ENCODE measurements around the gene B3GNT5.

Gene B3GNT5

DNA sequence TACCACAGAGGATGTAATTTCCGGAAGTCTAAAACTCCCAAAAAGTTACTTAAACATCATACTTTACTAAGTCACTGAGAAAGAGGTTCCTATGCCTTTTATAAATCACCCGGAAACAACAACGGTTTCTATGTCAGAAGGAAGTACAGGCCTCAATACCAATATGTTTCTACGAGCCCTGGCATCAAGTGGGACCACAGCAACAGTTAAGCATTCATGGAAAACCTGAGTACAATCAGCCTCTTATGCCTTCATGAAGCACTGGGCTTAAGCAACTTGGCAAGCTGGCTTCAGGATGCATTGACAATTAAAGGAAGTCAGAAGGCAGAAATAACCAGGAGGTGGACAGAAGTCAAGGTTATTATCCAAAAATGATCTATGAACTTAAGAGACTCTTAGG, 19.1 kb upstream of the B3GNT5 start:
- no peak for DNase-seq

DNA sequence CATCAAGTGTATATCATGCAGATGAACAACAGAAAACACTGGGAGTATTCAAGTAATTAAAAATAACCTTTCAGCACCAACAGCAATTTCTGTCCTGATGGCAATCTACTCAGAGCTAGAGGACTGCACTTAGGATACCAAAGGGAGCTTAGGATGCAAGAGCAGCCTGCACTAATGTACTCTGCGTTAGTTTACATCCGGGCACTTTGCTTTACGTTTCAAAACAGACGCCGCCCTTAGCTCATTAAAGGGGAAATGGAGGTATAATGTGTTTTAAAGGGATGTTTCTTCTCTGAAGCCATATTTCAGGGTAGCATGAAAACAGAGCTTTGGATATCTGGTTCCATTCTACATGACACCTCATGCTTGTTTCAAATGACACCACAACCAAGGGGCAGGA, 14.0 kb upstream of the B3GNT5 start:
- DNase-seq: peak; percentile 12

DNA sequence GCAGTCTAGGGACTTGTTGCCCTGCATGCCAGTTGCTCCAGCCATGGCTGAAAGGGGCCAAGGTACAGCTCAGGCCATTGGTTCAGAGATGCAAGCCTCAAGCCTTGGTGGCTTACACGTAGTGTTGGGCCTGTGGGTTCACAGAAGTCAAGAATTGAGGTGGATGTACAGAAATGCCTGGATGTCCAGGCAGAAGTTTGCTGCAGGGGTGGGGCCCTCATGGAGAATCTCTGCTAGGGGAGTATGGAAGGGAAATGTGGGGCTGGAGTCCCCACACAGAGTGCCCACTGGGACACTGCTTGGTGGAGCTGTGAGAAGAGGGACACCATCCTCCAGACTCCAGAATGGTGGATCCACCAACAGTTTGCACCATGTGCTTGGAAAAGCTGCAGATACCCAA, 10.6 kb upstream of the B3GNT5 start:
- no peak for DNase-seq

DNA sequence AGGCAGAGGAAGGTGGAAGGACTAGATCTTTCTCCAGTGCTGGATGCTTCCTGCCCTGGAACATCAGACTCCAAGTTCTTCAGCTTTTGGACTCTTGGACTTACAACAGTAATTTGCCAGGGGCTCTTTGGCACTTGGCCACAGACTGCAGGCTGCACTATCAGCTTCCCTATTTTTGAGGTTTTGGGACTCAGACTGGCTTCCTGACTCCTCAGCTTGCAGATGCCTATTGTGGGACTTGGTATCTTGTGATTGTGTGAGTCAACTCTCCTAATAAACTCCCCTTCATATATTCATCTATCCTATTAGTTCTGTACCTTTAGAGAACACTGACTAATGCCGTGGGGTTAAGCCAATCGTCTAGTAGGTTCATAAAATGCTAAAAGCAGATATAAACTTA, 8.8 kb upstream of the B3GNT5 start:
- peak; percentile 66 for DNase-seq

DNA sequence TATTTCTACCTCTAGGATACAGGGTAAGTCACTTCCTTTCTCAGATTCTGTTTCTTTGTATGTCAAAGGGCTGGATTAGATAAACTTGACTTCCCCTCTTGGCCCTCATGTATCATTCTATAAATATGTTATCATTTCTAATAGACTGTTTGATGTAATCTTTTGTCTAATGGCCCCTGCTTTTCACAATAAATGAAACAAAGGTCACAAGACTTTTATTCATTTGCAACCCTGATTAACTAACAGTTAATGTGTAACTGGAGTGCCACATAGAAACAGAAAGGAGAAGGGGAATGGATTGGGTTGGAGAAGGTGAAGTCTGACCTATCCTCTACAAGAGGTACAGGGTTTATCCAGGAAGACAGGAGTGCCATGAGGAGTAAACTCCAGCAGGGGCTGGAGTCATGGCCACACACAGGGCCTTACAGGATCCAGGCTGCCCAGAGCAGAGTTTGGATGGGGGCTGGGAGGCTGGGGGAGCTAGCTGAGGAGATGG, 8.0 kb upstream of the B3GNT5 start:
- no peak for DNase-seq

DNA sequence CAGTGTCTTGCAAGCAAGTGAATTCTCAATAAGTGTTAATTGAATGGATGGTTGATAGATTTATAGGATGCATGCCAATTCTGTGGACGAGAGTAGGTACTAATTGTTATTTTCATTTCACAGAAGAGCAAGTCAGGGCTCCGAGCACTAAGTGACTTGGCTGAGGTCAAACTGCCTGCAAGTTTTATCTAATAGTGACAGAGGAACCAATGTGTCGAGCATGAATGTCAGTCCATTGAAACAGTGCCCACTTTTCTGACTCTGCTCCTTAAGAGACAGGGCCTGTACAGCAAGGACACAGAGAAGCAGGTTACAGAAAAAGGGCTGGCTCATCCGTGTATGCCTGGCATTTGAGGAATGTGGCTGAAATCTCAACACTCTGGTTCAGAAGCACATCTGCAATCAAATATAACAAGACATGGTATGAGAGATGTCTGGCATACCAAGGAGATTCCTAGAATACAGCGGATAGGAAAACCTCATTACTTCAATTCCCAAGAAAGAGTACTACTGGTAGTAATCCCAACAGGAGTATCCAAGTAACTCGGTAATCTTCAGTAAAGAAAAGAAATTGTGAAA, 6.0 kb upstream of the B3GNT5 start:
- DNase-seq: peak; percentile 61

DNA sequence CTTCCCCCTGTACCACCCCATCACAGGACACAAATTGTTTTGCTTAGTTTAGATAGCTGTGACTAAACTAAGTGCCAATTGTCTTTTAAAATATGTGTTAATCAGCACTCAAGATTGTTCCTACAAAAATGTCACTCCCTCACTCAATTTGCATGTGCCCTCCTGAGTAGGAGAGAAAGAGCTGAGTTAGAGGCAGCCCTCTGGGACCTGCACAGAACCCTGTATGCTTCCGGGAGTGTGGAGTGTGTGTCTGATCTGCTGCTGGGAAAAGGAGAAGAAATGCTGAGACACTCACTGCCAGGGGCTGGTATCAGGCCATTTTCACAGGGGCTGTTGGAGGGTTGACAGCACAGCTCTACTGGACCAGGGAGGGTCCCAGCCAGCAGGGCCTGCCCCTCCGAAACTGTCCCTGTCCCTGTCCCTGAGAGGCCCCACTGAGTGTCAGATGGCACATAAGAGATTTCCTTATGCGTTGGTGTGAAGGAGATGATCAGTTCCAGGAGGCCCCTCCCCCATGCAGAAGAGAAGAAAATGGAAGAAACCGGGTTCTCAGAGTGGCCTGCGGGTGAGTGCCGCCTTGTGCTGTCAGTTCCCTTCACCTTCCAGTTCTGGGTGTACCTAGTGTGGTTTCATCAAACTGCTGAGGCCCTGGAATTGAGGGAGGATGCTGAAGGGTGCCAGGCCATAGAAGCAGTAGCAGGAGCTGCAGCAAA, 3.9 kb upstream of the B3GNT5 start:
- no peak for DNase-seq

DNA sequence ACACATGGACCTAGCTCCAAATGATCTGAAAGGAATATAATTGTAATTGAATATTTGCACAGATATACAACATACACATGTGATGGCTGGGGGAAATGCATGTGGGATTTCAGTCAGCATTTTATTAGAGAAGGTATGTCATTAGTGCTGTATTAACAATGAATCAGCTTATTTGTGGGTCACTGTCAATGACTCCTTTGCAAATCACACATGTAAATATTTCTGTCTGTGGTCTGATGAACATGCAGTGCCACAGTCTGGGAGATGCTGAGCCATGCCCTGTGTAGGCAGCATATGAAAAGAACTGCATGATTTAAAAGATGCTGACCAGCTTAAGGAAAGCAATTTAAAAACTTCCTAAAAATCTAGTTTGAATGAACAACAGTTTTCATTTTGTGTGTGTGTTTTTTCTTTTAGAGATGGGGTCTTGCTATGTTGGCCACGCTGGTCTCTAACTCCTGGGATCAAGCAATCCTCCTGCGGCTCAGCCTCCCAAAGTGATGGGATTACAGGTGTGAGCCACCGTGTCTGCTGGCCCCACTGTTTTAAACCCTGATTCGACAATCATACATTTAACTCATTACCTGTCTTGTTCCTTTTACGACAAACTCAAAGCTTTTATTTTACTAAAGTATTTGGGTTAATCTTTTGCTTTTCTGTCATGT, 803 bp upstream of the B3GNT5 start:
- DNase-seq: no peak

DNA sequence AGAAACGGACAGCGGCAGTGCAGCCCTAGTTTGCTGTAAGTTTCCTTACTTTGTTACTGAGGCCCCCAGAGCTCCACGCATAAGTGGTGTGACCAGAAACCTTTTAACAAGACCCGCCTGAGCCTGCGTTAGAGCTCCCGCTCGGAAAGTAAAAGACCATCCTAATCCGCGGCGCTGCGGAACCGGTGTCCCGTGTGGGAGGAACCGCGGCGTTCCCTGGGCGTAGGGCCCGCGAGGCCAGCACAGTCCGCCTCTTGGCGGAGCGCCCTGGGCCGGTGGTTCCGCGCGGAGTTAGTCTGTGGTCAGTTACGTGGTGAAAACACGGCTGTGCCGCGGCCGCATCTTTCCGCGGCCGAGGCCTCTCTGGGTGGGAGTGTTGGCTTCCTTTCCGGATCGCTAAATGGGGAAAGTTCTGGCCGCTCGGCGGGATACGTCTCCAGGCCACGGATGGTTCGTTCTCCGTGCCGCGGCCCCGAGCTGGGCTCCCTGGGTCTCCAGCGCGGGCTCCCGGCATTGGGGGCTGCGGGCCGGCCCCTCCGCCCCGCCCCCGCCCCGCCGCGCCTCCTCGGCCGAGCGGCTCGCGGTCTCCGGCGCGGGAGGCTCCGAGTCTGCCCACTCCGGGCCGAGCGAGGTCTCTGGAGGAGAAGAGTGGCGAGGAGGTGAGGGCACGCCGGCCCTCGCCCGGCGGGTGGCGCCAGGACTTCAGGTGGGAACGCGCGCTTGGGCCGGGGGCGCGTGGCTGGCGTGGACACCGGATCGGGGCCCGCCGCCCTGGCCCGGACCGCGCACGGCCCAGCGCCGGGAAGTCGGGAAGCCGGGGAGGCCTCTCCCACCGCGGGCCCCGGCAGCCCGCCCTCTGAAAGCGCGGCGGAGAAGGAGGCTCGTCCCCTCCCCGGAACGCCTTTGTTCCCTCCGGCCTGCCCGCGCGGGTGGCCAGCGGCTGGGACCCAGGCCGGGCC, 754 bp downstream of the B3GNT5 start:
- DNase-seq: peak; percentile 42

DNA sequence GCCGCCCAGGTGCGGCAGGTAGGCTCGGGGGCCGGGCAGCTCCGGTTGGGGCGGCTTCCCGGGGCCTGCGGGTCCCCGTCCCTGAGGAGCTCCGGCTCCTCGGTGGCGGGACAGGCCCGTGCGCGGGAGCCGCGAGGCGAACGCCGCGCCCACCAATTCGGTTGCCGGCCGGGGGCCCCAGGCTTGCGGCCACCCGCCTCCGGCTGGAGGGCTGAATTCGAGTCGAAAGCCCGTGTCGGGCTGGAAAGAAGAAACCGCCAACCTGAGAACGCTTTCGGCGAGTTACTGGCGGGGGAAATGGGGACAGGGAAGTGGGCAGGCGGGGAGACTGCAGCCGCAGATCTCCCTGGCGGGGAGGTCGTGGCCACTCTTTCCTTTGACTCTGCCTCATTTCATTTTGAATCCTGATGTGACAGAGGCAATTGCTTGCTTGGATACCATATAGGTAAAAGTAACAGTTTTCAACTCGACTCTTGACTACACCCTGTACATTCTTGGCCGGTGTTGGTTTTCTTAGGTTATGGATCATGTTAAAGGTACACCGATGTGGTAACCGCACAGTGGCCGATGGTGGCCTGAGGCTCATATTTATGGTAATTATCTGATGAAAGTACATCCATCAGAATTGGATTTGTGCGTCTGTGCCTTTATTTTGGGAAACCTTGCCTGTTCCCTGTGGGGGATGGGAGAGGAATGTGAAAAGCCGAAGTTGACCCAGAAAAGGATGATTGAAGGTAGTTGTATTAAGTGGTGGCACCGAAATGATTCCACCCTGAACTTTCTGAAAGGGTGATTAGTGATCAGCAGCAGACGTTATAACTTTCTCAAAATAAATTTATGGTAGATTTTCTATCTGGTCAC, 1.7 kb downstream of the B3GNT5 start:
- no peak for DNase-seq

DNA sequence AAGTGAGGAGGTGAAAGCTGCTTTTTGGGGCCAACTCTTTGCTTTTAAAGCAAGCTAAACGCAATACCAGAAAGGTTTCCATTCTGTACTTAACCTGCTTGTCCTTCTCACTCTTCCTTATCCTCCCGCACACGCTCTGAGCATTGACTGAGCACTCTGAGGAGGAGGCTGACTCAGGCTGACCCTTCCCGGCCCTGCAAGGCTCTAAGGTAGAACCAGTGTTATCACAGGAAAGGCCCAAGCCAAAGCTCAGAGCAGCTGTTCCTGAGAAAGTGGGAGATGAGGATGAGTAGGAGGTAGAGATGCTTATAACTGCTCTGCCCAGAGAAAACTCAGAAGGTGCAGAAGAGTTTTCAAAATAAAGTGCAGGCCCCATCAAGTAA, 2.3 kb downstream of the B3GNT5 start:
- DNase-seq: no peak

DNA sequence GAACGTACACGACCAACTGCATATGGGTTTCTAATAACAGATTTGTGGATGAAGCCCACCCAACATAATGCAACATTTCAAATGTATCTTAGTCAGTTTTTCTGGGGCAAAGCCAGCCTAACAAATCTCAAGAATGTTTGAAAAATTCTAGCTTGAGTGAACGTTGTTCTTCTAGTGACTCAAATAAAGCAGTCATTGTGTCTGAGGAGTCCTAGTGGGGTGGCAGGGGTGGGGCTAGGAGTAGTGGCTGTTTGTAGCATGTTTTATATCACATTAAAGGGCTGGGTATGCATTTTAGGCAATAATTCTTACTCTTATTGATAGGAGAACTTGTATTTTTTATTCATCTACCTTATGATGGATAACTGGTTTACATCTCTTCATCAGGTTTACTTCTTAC, 6.0 kb downstream of the B3GNT5 start:
- no peak for DNase-seq

DNA sequence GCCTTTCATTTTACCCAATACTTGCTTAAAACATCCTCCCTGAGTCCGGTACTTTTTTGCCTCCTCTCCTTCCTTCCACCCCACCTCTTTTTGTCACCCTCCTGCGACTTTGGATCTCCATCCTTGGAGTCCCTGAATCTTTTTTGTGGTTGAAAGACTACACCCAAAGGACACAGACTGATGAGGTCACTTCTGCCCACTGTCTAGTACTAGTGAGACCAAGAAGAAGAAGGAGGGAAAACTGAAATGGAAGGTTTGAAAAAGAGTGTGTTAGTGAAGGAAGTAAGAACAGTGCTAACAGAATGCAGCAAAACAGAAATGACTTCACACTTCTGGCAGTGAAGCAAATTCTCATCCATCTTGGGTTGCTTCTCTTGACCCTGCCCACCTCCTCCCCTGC, 6.6 kb downstream of the B3GNT5 start:
- no peak for DNase-seq

DNA sequence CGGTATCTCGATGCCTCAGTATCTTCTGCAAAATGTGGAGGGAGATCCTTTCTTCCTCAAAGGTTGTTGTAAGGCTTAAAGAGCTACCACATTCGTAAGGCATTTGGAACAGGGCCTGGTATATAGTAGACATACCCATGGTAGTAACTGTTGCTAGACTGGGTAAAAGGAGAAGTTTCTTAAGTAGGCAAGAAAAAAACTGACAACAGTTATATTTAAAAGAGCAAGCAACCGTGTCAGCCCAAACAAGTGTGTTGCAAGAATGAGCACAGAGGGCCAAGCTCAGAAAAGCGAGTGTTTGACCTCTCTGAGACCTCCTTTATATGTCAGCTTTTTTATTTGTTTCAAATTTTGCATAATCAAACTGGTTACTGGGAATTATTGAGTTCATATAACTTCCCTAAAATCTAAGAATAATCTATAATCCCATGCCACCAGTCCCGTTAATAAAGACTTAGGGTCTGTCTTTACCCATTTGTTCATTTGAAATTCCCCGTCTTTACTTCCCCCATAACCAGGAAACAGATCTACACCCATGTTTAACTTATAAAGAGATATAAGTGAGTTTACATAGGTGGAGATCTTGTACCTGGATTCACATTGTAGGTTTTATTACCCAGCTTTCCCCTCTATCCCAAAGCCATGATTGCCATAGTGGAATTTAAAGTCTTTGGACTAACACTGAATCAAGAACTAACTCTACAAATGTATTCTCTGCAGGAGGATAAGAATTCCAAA, 7.3 kb downstream of the B3GNT5 start:
- DNase-seq: no peak

DNA sequence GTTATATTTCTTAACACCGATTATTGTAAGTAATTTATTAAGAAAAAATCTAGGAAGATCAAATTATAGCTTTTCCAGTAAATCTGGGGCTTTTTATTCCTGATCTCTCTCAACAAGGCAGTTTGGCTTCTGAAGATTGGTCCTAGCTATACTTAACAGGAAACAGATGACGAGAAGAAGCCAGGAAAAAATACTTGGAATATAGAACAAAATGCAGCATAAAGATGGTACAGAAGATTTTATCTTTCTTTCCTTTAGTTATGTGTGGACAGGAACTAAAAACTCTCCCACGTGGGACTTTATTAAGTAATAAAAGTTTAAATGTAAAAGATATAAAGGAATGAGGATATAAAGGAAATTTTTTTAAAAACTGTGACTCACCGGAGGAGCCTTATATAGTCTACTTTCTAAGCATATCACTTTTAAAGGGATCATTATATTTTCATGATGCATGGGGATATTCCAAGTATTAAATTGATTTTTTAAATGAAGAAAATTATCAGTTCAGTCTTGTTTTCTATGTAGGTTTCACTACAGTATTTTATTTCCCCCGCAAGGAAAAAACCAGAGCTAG, 8.2 kb downstream of the B3GNT5 start:
- DNase-seq: no peak

DNA sequence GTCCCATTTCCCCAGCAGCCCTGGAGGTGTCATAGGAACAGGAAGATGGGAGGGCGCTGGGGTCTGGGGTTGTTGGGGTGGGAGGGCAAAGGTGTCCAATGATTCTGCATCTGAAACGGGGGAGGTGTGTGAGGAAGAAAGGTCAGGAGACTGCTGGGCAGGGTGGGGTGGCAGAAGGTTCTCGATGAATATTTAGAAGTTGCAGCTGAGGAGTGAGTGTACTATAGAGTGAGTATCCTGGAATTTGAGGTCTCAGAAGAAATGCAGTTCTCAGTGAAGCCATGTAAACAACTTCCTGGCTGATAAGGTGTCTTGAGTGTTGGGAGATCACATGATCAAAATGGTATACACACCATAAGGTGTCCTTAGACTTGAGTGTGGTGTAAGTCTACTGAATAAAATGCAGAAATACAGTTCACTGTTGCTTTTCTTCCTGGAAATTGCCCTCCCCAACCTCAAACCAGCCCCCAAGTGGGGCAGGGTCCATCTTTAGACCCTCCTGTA, 9.9 kb downstream of the B3GNT5 start:
- DNase-seq: no peak

DNA sequence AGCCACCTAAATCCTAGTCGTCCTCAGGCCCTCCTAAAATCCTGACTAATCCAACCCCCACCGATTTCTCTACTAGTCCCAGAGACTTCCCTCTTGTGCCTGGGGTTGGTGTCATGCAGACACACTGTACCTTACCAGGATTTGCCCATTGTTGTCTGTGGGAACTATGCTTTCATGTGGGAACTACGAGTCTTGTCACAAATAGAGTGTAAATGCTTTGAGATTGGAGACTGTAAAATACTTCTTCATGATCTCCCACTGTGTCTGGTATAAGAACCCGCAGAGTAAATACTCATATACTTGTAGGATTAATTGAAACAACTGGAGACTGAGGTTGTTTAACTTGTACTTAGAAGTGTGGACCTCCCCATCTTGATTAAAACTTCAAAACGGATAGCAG, 11.2 kb downstream of the B3GNT5 start:
- no peak for DNase-seq

DNA sequence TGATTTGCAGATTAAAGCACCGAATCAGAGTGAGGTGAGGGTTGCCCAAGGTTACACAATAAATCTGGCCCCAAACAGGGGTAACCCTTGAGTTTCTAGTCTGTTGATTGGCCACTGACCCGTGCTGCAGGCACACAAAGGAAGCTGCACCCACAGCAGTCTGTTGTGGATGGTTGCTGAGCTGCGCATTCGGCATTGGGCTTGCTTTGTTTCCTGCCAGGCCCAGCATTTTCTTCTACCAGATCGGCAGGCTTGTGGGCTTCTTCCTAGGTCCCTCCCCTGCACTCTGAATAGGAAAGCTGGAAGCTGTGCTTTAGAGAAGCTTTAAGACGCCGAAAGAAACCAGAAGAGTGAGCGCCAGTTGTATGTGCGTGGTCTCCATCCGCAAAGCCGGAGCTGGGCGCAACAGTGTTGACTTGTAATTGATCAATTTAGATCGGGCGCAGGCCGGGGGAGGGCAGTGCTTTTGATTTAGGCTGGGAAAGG, 12.1 kb downstream of the B3GNT5 start:
- no peak for DNase-seq

DNA sequence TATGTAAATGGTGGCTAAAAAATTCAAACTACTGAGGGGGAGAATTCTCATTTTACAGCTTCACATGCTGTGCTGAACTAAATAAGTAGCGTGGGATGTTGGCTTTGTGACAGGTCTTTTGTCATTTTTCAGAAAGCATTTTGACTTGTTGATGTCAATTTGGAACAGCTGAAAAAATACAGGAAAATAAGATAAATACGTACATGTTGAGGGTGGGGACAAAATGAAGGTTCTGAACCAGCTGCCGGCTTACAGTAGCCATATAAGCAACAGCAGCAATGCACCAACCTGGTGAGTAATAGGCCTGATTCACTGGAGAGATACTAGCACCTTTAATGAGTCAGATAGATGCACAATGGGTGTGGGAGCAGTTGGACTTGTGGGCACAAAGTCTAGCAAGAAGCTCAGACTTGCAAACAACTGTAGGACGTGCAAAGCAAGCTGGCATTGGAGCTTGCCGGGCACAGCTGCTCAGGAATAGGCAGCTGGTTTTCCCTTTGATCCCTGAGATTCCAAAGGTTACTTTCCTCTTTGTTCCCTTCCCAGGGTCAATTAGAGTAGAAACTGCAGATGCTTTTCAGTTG, 12.9 kb downstream of the B3GNT5 start:
- peak; percentile 52 for DNase-seq

DNA sequence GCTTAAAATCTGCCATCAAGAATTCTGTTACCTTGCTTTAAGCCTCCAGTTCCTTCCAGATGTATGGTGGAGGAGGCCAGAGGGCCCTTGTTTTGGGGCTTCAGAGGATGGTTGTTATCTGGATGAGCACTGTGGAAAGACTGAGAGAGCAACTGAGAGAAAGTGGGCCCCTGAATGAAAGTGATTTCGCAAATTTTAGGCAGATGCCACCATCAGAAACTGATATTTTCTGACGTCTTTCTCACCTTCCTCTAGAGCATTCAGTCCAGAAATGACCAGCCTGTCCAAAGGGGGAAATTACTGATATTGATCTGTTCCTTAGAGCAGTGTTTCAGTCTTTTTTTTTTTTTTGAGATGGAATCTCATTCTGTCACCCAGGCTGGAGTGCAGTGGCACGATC, 13.4 kb downstream of the B3GNT5 start:
- DNase-seq: no peak
